ENCODE results near the gene CCL20.

DNA sequence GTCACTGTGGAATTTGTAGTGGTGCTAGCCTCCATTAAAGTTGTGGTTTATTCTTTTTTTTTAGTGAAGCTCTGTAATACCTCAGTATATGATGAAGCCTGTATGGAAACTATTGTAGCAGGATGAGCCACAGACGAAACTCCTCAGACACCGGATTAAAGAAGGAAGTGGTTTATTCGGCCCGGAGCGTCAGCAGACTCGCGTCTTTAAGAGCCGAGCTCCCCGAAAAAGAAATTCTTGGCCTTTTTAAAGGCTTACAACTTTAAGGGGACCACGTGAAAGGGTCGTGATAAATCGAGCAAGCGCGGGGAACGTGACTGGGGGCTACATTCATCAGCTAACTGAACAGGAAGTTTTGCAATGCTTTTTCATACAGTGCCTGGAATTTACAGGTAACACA lies 8.1 kb upstream of the CCL20 start:
- TF ChIP-seq, protein P1, sequence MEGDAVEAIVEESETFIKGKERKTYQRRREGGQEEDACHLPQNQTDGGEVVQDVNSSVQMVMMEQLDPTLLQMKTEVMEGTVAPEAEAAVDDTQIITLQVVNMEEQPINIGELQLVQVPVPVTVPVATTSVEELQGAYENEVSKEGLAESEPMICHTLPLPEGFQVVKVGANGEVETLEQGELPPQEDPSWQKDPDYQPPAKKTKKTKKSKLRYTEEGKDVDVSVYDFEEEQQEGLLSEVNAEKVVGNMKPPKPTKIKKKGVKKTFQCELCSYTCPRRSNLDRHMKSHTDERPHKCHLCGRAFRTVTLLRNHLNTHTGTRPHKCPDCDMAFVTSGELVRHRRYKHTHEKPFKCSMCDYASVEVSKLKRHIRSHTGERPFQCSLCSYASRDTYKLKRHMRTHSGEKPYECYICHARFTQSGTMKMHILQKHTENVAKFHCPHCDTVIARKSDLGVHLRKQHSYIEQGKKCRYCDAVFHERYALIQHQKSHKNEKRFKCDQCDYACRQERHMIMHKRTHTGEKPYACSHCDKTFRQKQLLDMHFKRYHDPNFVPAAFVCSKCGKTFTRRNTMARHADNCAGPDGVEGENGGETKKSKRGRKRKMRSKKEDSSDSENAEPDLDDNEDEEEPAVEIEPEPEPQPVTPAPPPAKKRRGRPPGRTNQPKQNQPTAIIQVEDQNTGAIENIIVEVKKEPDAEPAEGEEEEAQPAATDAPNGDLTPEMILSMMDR (IDR thresholded peaks at IDR 0.05), result no peak
- no peak for TF ChIP-seq POLR2A (IDR thresholded peaks at IDR 0.05)

Measured in lower leg skin (tissue), 3 donors.